RWPE1 (cell line): ENCODE results near the gene ADCY4.

ENCODE experiments used
- CTCF ChIA-PET: fragments of 350-600 bp; sonication (Branson Sonifier 250); formaldehyde crosslinking; extraction: SDS; loops from one replicate; lab custom pipeline; 2021; lab: Yijun Ruan, JAX
- POLR2A ChIA-PET: fragments of 400-600 bp; formaldehyde crosslinking; extraction: SDS; loops from one replicate; lab custom pipeline; 2020; ENCODE audit warnings: antibody characterized with exemption; ENCODE audit not compliant: low non-redundant PET; lab: Yijun Ruan, JAX
- DNase-seq: peaks from one replicate; pipeline ENCODE4 v3.0.0; 2012; ENCODE audit warnings: low spot score
- H3K27ac ChIP-seq: fragments of 450-650 bp; 2 replicates; pipeline ENCODE4 v1.5.1; 2017
- CTCF ChIP-seq: fragments of 450-650 bp; conservative IDR thresholded peaks from 2 replicates; pipeline ENCODE4 v1.5.1; 2017; ENCODE audit warnings: low read depth, mild to moderate bottlenecking

ADCY4 gene

GRCh38 chr14:24349742-24350141 is 14.9 kb upstream of the ADCY4 start:
- no peak overlapping the region for H3K27ac ChIP-seq
- ChIA-PET POLR2A (no interaction called here), CTCF (interaction anchor here (0.6 to 1.0 kb wide), 2 partner anchors 41 to 82 kb away, joined by 3 to 4 read pairs; no protein-coding TSS in a partner anchor)
- no peak for DNase-seq
- TF ChIP-seq CTCF = no peak

- CTCF ChIA-PET = interaction anchor here (0.6 to 2.4 kb wide), 4 partner anchors 8 to 83 kb away, joined by 3 to 10 read pairs (median 5); no protein-coding TSS in a partner anchor
- TF ChIP-seq CTCF = no peak
- no peak overlapping the region for H3K27ac ChIP-seq
- DNase-seq = no peak
- POLR2A ChIA-PET = no interaction called here
Measured at GRCh38 chr14:24348186-24348585, 13.3 kb upstream of the ADCY4 start.

- no peak for DNase-seq
- CTCF ChIA-PET = interaction anchor here (1.0 to 2.4 kb wide), 2 partner anchors 14 to 104 kb away, joined by 3 to 10 read pairs; no protein-coding TSS in a partner anchor
- TF ChIP-seq CTCF = no peak
- POLR2A ChIA-PET = interaction anchor here (0.5 kb wide), 1 partner anchor 20 kb away, joined by 7 read pairs; no protein-coding TSS in a partner anchor
- no peak overlapping the region for H3K27ac ChIP-seq
Measured at GRCh38 chr14:24347134-24347533, 12.3 kb upstream of the ADCY4 start.

GRCh38 chr14:24343795-24344660 is 9.2 kb upstream of the ADCY4 start:
- ChIA-PET CTCF (interaction anchor here (1.6 kb wide), 1 partner anchor 18 kb away, joined by 8 read pairs; no protein-coding TSS in a partner anchor), POLR2A (no interaction called here)
- no peak for DNase-seq
- TF ChIP-seq CTCF = no peak
- no peak overlapping the region for H3K27ac ChIP-seq

GRCh38 chr14:24342889-24343288 is 8.0 kb upstream of the ADCY4 start:
- ChIA-PET CTCF (no interaction called here), POLR2A (no interaction called here)
- DNase-seq = no peak
- H3K27ac ChIP-seq = no peak overlapping the region
- no peak for TF ChIP-seq CTCF

- POLR2A ChIA-PET = interaction anchor here (1.0 kb wide), 1 partner anchor 90 kb away, joined by 3 read pairs; the partner anchor contains the start of gene KHNYN
- H3K27ac ChIP-seq = no peak overlapping the region
- no peak for TF ChIP-seq CTCF
- CTCF ChIA-PET = interaction anchor here (0.6 kb wide), 1 partner anchor 739 kb away, joined by 3 read pairs; no protein-coding TSS in a partner anchor
- no peak for DNase-seq
Measured at GRCh38 chr14:24340606-24341005, 5.7 kb upstream of the ADCY4 start.
